PC-3 (cell line): ENCODE measurements around the gene PRLH. TPM values are rescaled to one million over a fixed set of nuclear protein-coding genes. Genes with fewer than 3 reads are reported as not detected.

ENCODE experiments used
- ATAC-seq: fragments of 200-7000 bp; cut with Tn5 transposase; 2 replicates; pipeline ENCODE4 v1.9.1; 2020; ENCODE audit warnings: mild to moderate bottlenecking, moderate library complexity
- BruUV-seq: library from RNA; stranded (reverse); fragments of 400-500 nt; replicated peaks from 2 replicates; lab custom pipeline; 2021; lab: Mats Ljungman, UMichigan
- CTCF ChIA-PET: fragments of 300-600 bp; sonication (Branson Sonifier 250); formaldehyde crosslinking; loops from one replicate; lab custom pipeline; 2022; ENCODE audit warnings: antibody characterized with exemption; lab: Charles Lee
- POLR2A ChIA-PET: fragments of 300-600 bp; sonication (Branson Sonifier 250); formaldehyde crosslinking; loops from one replicate; lab custom pipeline; 2022; ENCODE audit warnings: antibody characterized with exemption; ENCODE audit not compliant: unreplicated experiment; lab: Charles Lee
- DNase-seq: peaks from one replicate; pipeline ENCODE4 v3.0.0-alpha.2; 2015
- H2AFZ ChIP-seq: fragments of 300-600 bp; sonication (generic); 2 replicates; pipeline ENCODE4 v1.6.0; 2016; ENCODE audit warnings: antibody characterized with exemption, low read length
- H3F3A ChIP-seq: fragments of 300-600 bp; sonication (generic); one replicate; pipeline ENCODE4 v1.6.0; 2017; ENCODE audit warnings: antibody characterized with exemption, low read length, control low read depth, mild to moderate bottlenecking; ENCODE audit not compliant: unreplicated experiment
- H3K27ac ChIP-seq: fragments of 300-600 bp; sonication (generic); 2 replicates; pipeline ENCODE4 v1.5.1; 2016; ENCODE audit warnings: mild to moderate bottlenecking, low read length
- H3K27me3 ChIP-seq: fragments of 300-600 bp; sonication (generic); 2 replicates; pipeline ENCODE4 v1.6.1; 2016; ENCODE audit warnings: low read length, mixed read lengths
- H3K36me3 ChIP-seq: fragments of 300-600 bp; sonication (generic); 2 replicates; pipeline ENCODE4 v1.6.1; 2016; ENCODE audit warnings: low read depth, mixed run types, low read length, mixed read lengths
- H3K4me1 ChIP-seq: fragments of 300-600 bp; sonication (generic); 2 replicates; pipeline ENCODE4 v1.5.1; 2016; ENCODE audit warnings: low read length; ENCODE audit not compliant: insufficient read depth
- H3K4me2 ChIP-seq: fragments of 300-600 bp; sonication (generic); 2 replicates; pipeline ENCODE4 v1.6.0; 2016; ENCODE audit warnings: low read length
- H3K4me3 ChIP-seq: fragments of 300-600 bp; sonication (generic); 2 replicates; pipeline ENCODE4 v1.5.1; 2016; ENCODE audit warnings: mild to moderate bottlenecking, low read length, mixed read lengths
- H3K79me2 ChIP-seq: fragments of 300-600 bp; sonication (generic); 2 replicates; pipeline ENCODE4 v1.6.1; 2017; ENCODE audit warnings: low read length, mixed read lengths
- H3K9ac ChIP-seq: fragments of 300-600 bp; sonication (generic); 2 replicates; pipeline ENCODE4 v1.6.0; 2016; ENCODE audit warnings: mild to moderate bottlenecking, low read length
- H3K9me2 ChIP-seq: fragments of 300-600 bp; sonication (generic); replicated peaks from 2 replicates; pipeline ENCODE4 v1.6.1; 2016; ENCODE audit warnings: mixed run types, low read length, mixed read lengths
- H3K9me3 ChIP-seq: fragments of 300-600 bp; sonication (generic); 2 replicates; pipeline ENCODE4 v1.6.1; 2016; ENCODE audit warnings: low read length, mixed read lengths
- H4K20me1 ChIP-seq: fragments of 300-600 bp; sonication (generic); 2 replicates; pipeline ENCODE4 v1.6.1; 2016; ENCODE audit warnings: low read length, mixed read lengths
- EZH2 ChIP-seq: fragments of 300-600 bp; sonication (generic); IDR thresholded peaks from one replicate; pipeline ENCODE4 v1.6.1; 2017; ENCODE audit warnings: antibody characterized with exemption, mild to moderate bottlenecking, low read length; ENCODE audit not compliant: unreplicated experiment
- EZH2phosphoT487 ChIP-seq: fragments of 300-600 bp; sonication (generic); IDR thresholded peaks from 2 replicates; pipeline ENCODE4 v1.6.1; 2018; ENCODE audit warnings: mild to moderate bottlenecking, antibody characterized with exemption, low read length, borderline replicate concordance
- intact Hi-C: fragments of 100-400 bp; cut with micrococcal nuclease; formaldehyde crosslinking; loops from 2 replicates; pipeline ENCODE4 v1.9.0; 2023
- total RNA-seq: library from RNA; depleted of rRNA; stranded (reverse); fragments of >200 nt; gene quantifications from 2 replicates; pipeline ENCODE4 v1.2.3, GENCODE V29; 2014; rRNA removed
- TF ChIP-seq, protein P1 (sequence below): fragments of 300-600 bp; sonication (generic); conservative IDR thresholded peaks from 2 replicates; pipeline ENCODE4 v1.5.1; 2017; ENCODE audit warnings: antibody characterized with exemption, low read depth, mild to moderate bottlenecking, low read length

Gene PRLH
- total RNA-seq, 1 experiment from 2014 or later: not detected

DNA sequence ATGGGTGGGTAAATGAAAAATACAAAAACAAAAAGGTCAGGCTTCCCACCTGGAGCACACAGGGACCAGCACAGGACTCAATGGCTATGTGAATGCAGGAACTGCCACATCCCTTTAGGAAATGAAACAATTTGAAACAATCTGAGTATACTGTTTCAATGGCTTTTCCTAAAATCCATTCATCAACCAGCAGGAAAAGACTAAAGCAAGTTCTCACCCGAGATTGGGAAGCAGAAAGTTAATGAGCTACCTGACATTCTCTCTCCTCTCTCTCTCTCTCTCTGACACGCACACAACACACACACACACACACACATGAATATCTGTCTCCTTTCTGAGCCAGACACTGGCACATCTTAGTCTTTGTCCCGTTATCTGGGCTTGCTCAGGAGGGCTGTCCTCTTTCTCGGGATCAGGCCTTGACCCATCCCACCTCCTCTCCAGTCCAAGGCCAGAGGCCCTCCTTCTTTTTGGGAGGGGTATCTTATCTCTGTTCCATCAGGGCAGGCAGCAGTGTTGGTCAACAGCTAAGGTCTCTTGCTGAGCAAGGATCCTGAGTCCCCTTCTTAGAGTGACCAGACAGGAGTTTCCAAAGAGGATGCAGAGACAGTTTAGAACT, 49.4 kb downstream of the PRLH start:
- Histone ChIP-seq H3K4me2 (no peak overlapping the region), H3K9me2 (no peaks in the 10 kb centered on the region), H3K4me3 (no peak overlapping the region), H3F3A (no peaks in the 10 kb centered on the region), H3K27me3 (no peaks in the 10 kb centered on the region), H3K79me2 (no peaks in the 10 kb centered on the region), H2AFZ (no peak overlapping the region), H3K27ac (no peak overlapping the region), H3K36me3 (no peaks in the 10 kb centered on the region), H3K9me3 (no peaks in the 10 kb centered on the region), H4K20me1 (no peaks in the 10 kb centered on the region), H3K4me1 (peaks cover 7% of the 10 kb centered on the region; the same call in 1 of the 2 replicates), H3K9ac (no peak overlapping the region)
- no TSS peak for BruUV-seq
- ATAC-seq: no peak
- ChIA-PET POLR2A (no interaction called here), CTCF (no interaction called here)
- intact Hi-C loops: no loop called here
- DNase-seq: no peak
- TF ChIP-seq, protein P1, sequence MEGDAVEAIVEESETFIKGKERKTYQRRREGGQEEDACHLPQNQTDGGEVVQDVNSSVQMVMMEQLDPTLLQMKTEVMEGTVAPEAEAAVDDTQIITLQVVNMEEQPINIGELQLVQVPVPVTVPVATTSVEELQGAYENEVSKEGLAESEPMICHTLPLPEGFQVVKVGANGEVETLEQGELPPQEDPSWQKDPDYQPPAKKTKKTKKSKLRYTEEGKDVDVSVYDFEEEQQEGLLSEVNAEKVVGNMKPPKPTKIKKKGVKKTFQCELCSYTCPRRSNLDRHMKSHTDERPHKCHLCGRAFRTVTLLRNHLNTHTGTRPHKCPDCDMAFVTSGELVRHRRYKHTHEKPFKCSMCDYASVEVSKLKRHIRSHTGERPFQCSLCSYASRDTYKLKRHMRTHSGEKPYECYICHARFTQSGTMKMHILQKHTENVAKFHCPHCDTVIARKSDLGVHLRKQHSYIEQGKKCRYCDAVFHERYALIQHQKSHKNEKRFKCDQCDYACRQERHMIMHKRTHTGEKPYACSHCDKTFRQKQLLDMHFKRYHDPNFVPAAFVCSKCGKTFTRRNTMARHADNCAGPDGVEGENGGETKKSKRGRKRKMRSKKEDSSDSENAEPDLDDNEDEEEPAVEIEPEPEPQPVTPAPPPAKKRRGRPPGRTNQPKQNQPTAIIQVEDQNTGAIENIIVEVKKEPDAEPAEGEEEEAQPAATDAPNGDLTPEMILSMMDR: no peak
- TF ChIP-seq EZH2phosphoT487 (no peak), EZH2 (no peak)

DNA sequence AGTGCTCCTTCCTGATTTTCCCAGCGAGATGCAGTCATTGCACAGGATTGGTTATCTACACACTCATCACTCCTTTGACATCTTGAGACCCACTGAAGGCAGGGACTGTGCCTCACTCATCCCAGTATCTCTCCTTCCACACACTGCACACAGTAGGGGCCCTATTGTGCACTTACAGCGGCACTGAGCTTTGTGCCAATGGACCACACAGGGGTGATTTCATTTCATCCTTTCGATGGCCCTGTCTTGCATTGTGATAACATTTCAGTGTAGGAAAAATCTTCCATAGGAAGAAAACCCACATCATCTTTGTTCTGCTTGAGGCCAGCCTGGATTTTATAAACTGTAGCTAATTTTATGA, 50.0 kb downstream of the PRLH start:
- no peaks in the 10 kb centered on the region for H3K9me2 ChIP-seq
- H3K4me1 ChIP-seq: peaks cover 7% of the 10 kb centered on the region; the same call in 1 of the 2 replicates
- H2AFZ ChIP-seq: no peak overlapping the region
- no peaks in the 10 kb centered on the region for H3K36me3 ChIP-seq
- no peaks in the 10 kb centered on the region for H3K27me3 ChIP-seq
- no peaks in the 10 kb centered on the region for H3K79me2 ChIP-seq
- no TSS peak for BruUV-seq
- no peak overlapping the region for H3K27ac ChIP-seq
- CTCF ChIA-PET: no interaction called here
- ATAC-seq (no peak; the same call in 1 of the 2 replicates), DNase-seq (no peak)
- no peak overlapping the region for H3K4me3 ChIP-seq
- intact Hi-C loops: no loop called here
- H3K4me2 ChIP-seq: no peak overlapping the region
- no peaks in the 10 kb centered on the region for H3F3A ChIP-seq
- H4K20me1 ChIP-seq: no peaks in the 10 kb centered on the region
- H3K9ac ChIP-seq: no peak overlapping the region
- POLR2A ChIA-PET: no interaction called here
- no peaks in the 10 kb centered on the region for H3K9me3 ChIP-seq
- TF ChIP-seq EZH2 (no peak), EZH2phosphoT487 (no peak)
- TF ChIP-seq, protein P1: no peak

Other genes with a start within 250 kb of the PRLH start
- gene COL6A3, start 152.4 kb upstream of the PRLH start, total RNA-seq: 45.0 and 53.4 TPM in 2 replicates
- gene MLPH, start 79.3 kb upstream of the PRLH start, total RNA-seq: 201 and 270 TPM in 2 replicates
- gene RAB17, start 24.2 kb downstream of the PRLH start, total RNA-seq: 28.9 and 52.2 TPM in 2 replicates
- gene LRRFIP1, start 61.0 kb downstream of the PRLH start, total RNA-seq: 87.8 and 106 TPM in 2 replicates
- 0.35 and 0.51 TPM in 2 replicates for gene RBM44, start 232.2 kb downstream of the PRLH start, total RNA-seq